Epithelial cell of proximal tubule (primary cell): Measurements from ENCODE around the gene EFNA2. TPM values are rescaled to one million over a fixed set of nuclear protein-coding genes. Genes with fewer than 3 reads are reported as not detected.

ENCODE experiments used
- DNase-seq: peaks from one replicate; pipeline ENCODE4 v3.0.0-alpha.2; 2011; ENCODE audit warnings: low read depth
- H3K4me3 ChIP-seq: 2 replicates; pipeline ENCODE4 v1.5.1; 2011; ENCODE audit warnings: low read depth, mild to moderate bottlenecking, low read length
- CTCF ChIP-seq: conservative IDR thresholded peaks from 2 replicates; pipeline ENCODE4 v1.5.1; 2012; ENCODE audit warnings: low read depth, mild to moderate bottlenecking, low read length
- total RNA-seq: library from RNA; depleted of rRNA; stranded (reverse); fragments of >200 nt; gene quantifications from 2 replicates; pipeline ENCODE4 v1.2.3, GENCODE V29; 2015

Gene EFNA2
- total RNA-seq, 1 donor from 2014 or later = 0.23 TPM

- peak within 1 kb of the TSS; percentile 85 for H3K4me3 ChIP-seq
- peak; percentile 66 for DNase-seq
- TF ChIP-seq CTCF = no peak
These were observed 10.3 kb upstream of the EFNA2 start, which contains the start of gene FAM174C for GRCh38 chr19:1275260-1275975. TSS of gene FAM174C (plus strand) at chr19:1275530. CDS start at chr19:1275550, 20 bp downstream.

GRCh38 chr19:1275976-1276627, 9.6 kb upstream of the EFNA2 start:
- no peak for TF ChIP-seq CTCF
- DNase-seq = no peak
- H3K4me3 ChIP-seq = peak overlapping the region; percentile 85

- no peak for TF ChIP-seq CTCF
- no peak for DNase-seq
- peak overlapping the region; percentile 85 for H3K4me3 ChIP-seq
These were observed 9.0 kb upstream of the EFNA2 start for GRCh38 chr19:1276628-1277022.

- H3K4me3 ChIP-seq = no peak overlapping the region
- no peak for TF ChIP-seq CTCF
- DNase-seq = no peak
These were observed 8.6 kb upstream of the EFNA2 start for GRCh38 chr19:1277061-1277460.

GRCh38 chr19:1278074-1278473, 7.6 kb upstream of the EFNA2 start:
- no peak for TF ChIP-seq CTCF
- H3K4me3 ChIP-seq = no peak overlapping the region
- no peak for DNase-seq

- no peak for TF ChIP-seq CTCF
- no peak overlapping the region for H3K4me3 ChIP-seq
- no peak for DNase-seq
These were observed 6.7 kb upstream of the EFNA2 start for GRCh38 chr19:1278713-1279660.
